A204.1 (cell line): ENCODE data around the gene PIP5K1C.
"Not testable (repeated sequence)": the region's sequence is repeated elsewhere in the genome, so short reads cannot be mapped to it uniquely, and the experiment has no call there.

Experiments used
- FAIRE-seq: peaks from 2 replicates; lab custom pipeline; 2012; peaks lifted over from hg19 to GRCh38; lab: Jason Lieb, UNC

The PIP5K1C gene

DNA sequence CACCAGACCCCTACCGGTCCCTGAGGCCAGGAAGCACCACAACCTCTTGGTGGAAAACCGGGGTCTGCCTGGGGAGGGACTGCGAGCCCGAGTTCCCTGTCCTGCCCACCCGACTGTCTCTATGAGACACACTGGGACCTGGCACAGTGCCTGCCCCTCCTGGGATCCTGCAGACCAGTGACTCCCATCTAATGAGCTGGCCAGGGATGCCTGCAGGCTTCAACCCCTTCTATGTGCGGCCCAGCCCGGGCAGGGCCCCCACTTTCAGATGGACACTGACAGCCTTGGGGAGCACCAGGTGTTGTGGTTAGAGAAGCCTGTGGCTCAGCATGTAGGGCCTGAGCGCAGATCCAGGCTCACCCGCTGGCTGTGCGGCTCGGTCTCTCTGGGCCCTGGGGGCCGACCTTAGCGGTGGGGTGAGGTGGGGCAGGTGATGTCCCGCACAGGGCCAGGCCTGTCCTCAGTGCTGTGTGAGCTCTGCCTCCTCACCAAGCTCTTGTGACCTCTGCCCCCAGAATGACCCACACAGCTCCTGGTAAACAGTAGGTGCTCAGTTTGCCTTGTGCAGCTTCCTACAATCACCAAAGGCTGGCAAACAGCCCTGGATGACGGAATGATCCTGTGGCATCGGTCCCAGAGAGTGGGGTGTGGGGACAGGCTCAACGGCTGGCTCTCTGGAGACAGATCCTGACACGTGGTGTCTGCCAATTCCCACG, 55.8 kb downstream of the PIP5K1C start:
- FAIRE-seq, result no peak

DNA sequence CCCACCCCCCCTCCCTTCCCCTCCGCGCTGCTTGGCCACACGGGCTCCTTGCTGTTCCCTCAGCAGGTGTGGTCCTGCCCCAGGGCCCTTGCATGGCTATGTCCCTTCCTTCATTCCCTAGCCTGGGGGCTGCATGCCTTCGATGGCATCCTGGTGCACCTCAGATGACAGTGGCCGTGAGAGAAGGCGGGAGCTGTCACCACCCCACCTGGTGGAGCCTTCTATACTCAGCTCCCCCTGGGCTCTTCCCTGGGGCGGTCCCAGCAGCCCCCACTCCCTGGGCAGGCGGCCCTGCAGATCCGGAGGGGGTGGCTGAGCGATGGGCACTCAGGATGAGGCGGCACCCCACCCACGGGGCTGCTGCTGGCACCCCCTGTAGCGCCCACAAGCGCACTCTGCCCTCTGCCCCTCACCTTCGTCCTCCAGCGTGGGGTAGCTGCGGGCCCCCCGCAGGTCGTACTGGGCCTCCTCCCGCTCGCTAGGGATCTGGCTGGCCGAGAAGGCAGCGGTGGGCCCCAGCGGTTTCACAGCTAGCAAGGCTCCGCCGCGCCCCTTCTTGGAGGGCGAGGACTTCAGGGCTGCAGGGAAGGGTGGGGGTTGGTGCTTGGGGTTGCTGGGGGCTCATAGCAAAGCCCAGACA, 56.5 kb downstream of the PIP5K1C start:
- no peak for FAIRE-seq

DNA sequence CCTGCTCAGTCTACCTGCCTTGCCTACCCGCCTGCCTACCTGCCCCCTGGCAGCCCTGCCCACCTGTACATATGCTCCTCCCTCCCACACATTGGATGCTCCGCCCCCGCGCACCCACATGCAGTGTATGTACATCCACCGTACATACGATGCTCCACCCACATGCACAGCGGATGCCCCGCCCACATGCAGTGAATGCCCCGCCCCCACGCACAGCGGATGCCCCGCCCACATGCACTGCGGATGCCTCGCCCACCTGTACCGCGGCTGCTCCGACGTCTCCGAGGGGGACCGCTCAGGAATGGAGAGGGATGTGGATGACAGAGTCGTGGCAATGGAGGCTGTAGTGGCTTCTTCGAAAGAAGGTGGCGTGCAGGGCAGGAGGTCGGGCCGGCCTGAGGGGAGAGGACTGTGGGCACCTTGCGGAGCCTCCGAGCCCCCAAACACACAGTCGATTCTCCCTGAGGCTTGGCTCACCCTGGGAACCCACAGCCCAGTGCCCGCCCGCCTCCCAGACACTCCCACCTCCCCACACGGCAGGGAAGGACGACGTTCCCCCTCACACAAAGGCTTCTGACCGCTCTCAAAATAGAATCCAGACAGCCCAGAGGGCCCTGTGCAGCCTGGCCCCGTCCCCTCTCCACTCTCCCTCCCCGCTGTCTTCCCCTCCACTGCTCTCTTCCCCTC, 57.1 kb downstream of the PIP5K1C start:
- no peak for FAIRE-seq

DNA sequence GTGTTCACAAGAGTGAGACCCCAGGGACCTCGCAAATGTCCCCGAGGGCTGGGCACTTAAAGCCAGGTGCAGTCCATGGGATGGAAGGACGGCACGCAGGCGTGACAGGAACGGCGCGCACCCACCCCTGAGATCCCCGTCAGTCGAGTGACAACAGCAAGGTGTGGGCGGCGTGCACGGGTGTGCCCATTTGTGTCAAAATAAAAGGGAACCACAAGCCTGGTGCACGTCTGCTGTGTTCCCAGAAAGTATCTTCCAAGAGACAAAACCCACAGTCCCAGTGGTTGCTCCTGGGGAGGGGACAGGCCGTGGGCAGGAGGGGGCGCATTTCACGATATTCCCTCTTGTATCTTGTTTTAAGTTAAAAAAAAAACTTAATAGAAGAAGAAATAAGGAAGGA, 58.0 kb downstream of the PIP5K1C start:
- FAIRE-seq, result no peak

DNA sequence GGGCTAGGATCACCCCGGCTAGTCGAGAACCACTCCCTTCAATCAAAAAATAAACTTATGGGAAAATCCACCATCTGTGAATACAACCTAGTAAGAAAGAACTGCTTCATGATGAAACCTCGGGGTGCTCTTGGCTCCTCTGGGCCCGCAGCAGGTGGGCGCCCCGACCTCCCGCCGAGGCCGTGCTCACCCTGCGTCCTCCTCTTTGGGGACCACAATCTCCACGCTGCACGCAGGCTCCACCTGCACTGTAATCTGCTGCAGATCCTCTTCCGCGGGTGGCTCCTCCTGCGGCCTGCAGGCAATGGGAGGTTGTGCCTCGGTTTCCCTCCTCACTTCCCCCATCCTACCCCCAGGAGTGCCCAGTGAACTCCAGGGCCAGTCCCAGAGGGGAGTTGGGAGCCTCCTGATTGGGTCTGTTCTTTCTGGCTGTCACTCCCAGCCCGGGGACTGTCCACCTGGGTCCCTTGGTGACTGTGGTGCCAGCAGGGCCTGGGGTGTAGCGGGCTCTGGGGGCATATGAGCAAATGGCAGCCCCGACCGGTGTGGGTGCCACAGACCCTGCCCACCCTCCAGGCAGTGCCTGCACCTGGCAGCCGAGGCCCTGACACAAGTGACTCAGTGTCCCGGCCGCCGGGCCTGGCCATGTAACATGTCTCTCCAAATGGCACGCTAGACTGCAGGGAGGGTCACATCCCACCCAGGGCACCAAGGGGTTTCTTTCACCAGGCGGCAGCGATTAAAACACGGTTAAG, 58.6 kb downstream of the PIP5K1C start:
- no peak for FAIRE-seq

DNA sequence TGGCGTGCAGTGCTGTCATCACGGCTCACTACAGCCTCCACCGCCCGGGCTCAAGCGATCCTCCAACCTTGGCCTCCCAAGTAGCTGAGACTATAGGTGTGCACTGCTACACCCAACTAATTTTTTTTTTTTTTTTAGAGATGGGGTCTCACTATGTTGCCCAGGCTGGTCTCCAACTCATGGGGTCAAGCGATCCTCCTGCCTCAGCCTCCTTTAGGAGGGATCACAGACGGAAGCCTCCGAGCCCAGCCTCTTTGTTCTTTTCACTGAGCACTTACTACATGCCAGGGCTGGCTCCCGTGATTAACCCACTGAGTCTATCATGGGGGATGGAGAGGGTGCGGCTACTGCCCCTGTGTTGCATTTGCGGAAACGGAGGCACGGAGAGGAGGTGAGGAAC, 60.8 kb downstream of the PIP5K1C start:
- no peak for FAIRE-seq

DNA sequence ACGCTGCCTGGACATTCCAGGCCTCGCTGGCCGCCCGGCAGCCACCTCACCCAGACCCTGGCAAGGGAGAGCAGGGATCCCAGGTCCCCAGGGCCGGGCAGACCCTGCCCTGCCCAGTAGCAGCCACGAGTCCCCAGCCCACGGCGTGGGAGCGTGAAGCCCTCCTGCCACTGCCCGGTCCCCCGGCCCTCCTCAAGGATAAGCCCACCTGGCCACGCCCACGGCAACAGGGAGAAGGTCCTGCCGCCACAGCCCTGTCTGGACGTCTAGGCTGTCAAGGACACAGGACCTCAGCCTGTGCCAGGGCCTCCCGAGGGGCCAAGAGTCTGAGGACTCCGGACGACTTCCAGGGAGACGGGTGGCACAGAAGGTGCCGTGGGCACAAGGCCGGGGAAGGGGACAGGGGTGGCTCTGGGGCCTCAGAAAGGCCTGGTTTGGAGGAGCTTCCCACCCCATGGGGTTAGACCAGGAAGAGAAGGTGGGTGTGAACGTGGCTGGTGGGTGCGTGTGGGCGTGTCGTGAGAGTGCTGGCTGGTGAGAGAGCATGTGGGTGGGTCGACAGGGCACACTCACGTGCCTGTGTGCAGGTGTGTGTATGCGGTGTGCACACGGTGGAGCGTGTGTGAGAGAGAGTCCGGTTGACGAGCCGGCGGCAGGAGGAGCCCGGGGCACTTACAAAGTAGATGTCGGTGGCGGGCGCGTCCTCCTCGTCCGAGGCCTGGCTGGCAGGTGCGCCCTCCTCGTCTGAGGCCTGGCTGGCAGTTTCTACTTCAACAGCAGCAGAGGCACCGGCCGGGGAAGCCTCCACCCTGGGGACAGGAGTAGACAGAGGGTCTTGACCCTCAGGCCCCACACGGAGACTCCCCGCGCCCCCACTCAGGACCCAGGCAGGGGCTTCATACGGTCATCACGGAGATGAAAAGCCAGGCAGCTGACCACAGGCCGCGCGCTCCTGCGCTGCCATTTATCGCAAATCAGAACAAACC, 61.8 kb downstream of the PIP5K1C start:
- no peak for FAIRE-seq

DNA sequence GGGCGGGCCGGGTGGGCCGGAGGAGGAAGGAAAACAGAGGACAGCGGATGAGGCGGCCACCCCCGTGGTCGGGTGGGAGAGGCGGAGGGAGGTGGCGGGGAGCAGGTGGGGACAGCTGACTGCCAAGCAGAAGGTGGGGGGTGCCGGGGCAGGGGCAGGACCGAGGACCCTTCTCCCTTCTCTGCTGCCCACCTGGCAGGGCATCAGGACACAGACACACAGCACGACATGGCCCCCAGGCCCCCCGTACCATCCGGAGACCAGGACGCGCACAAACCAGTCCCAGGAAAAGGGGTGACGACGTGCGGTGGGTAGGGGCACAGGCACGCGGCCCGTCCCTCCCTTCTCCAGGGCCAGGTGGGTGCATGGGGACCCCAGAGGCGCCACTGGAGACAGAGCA, 62.6 kb downstream of the PIP5K1C start:
- no peak for FAIRE-seq

DNA sequence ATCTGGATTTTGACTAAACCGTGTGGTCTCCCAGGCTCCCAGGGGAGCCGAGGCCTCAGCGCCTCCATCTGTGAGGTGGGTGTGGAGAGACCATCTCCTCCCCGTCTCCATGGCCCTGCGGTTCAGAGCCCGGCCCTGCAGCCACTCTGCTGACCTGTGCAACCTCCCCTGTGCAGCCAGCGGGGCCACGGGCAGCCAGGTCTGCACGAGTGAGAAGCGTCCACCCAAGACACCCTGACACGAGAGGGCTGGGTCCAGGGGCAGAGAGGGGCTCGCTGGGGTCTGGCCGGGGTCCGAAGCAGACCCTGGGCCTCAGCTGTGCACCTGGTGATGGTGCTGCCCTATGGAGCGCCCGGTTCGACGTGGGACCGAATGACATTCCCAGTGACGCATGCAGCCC, 63.3 kb downstream of the PIP5K1C start:
- no peak for FAIRE-seq

DNA sequence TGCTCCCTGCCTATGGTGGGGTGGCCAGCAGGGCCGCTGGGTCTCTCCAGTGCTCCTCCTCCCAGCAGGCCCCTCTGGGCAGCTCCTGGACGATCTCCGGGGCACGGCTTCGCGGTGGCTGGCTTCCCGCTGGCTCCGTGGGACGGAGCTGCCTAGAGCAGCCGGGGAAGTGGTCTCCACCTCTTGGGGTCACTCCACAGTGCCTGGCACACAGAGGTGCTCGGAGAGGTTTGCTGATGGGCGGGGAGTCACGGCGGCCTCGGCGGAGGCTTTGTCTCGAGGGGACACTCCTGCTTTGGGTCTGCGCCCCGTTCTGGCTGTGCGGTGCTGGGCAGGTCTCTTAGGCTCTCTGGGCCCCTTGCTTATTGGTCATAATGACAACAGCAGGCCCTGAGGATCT, 63.8 kb downstream of the PIP5K1C start:
- FAIRE-seq, result no peak

DNA sequence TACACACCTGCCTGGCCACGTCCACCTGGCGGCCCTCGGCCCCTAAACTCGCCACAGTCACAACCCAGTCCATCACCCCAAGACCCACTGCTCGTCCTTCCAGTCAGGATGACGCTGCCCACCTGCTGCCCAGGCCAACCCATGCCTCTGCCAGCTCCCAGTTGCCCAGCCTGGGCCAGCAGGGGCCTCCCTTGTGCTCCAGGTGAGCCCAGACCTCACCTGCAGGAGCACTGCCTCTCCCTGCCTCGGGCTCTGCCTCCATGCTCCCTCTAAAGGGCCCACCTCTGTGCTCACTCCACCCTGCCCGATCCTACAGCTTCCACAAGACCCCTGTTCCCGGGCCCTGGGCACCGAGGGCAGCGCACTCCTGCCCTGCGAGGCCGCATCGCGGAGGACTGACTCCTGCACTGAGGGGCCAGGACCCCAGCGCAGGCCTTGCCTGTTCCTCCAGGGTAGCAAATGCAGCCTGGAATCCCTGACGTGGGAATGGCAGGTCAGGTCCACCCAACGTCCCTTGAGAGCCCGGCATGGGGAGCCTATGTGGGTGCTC, 65.7 kb downstream of the PIP5K1C start:
- no peak for FAIRE-seq

DNA sequence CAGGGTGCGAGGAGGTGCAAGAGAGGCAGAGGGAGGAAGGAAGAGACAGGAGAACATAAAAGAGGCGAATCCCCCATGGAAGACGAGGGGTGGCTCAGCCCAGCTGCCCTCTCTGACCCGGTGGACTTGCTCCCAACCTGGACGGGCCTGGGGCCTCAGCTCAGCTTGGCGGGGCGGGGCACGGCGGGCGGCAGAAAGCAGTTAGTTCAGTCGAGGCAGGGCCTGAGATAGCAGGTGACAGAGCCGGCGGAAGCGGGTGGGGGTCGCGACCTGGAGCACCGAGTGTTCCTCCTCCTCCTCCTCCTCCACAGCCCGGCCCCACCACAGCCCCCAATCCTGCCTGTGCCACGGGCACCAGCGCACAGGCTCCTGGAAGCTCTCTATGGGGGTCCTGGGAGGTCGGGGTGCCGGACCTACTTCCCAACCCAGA, 66.7 kb downstream of the PIP5K1C start:
- no peak for FAIRE-seq

DNA sequence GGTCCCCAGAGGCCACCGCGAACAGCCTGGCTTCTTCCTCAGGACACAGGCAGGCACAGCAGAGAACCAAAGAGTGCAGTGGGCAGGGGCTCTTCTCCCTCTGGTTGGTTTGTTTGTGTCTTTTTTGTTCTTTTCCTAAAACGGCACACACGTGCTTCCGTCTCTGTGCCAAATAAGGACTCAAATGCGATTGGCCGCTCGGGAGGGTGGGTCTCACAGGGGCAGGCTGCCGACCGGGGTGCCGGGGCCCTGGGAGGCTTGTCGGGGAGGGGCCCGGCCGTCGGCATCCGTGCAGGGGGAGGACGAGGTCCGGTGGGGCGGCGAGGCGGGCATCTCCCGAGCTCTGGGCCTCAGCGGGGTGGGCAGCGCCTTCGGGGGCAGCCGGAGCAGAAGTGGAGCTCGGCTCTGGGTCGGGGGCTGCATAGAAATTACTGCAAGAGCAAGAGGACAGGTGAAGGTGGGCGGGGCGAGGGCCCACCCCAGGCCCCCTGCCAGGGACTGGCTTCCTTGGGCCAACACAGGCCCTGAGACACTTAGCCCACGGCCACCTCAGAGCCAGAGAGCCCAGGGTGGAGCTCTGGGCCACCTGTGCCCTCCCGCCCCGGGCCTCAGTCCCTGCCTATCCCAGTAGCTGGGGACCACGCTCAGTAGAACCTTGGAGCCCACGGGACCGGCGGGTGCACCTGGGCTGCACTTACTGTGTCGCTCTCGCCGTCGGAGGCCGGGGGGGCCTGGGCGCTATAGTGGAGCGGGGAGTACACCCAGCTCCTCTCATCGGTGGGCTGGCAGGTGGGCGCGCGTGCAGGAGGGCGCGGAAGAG, 67.3 kb downstream of the PIP5K1C start:
- FAIRE-seq, result no peak

DNA sequence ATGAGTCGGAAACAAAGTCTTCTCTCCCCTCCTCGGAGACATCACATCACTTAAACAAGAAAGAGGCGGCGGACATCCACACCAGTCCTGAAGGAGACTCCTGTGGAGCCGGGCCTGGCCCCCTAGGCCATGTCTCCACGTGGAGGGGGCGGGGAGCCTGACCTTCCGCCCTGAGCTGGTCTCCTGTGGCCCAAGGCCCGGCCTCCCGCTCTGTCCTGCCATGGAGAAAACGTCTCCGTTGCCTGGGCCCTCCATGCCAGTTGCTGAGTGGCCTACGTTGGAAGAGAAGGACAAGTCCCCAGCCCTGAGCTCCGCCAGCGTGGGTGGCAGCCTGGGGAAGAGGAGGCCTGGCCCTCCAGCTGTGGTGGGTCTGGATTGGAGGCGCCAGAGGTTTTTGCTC, 68.2 kb downstream of the PIP5K1C start:
- no peak for FAIRE-seq

DNA sequence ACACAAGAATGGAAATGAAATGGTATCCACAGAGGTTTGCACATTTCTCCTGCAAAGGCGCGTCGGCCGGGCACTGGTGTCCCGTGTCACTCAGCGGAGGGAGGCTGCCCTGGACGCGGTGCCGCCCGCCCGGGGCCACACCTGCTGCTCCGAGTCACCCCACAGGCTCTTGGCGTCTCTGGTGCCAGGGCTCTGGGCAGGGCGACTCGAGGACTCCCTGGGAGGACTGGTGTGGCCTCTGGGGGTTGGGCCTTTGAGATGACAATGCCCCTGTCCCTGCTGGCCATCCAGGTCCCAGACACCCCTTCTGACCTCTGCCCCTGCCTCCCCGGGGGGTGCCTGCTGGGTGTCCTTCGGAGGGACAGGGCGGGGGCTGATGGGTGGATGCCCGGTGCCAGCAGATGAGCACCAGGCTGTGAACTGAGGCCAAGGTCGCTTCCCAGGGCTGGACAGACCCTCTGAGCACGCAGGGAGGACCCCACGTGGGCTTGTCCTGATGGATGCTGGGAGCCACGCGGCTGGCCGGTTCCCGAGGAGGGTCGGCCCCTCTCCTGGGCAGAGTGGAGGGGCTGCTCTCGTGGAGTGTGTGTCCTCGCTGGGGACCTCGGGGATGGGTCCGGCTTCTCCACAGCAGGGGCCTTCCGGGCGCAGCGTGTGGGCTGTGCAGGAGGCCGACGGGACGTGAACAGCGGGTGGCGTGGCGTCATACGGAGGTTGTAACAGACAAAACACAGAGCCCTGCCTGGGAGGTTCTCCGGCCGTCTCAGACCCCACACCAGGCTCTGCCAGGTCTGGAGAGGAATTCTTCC, 69.0 kb downstream of the PIP5K1C start:
- FAIRE-seq, result no peak

DNA sequence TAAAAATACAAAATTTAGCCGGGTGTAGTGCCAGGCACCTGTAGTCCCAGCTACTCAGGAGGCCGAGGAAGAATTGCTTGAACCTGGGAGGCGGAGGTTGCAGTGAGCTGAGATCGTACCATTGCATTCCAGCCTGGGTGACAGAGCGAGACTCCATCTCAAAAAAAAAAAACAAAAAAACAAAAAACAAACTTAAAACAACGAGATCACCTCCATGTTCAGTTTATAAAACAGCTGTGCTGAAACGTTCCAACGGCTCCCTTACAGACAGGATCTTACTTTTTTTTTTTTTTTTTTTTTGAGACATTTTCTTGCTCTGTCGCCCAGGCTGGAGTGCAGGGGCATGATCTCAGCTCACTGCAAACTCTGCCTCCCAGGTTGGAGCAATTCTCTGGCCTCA, 71.5 kb downstream of the PIP5K1C start:
- FAIRE-seq, result not testable (repeated sequence)

DNA sequence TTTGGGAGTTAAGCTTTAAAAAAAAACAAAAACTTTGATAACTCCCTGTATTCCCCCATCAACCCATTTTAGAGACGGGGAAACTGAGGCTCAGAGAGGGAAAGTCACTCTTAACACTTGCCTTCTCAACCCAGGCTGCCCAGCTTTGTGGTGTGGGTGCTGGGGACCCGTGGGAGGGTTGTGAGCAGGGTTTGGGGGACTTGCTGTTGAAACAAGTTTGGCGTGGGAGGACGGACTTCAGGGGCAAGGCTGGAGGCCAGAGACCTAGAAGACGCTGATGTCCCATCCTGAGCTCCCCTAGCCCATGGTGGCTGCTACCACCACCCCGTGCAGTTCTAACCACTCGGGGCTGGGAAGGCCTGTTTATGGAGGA, 72.9 kb downstream of the PIP5K1C start:
- FAIRE-seq, result no peak

DNA sequence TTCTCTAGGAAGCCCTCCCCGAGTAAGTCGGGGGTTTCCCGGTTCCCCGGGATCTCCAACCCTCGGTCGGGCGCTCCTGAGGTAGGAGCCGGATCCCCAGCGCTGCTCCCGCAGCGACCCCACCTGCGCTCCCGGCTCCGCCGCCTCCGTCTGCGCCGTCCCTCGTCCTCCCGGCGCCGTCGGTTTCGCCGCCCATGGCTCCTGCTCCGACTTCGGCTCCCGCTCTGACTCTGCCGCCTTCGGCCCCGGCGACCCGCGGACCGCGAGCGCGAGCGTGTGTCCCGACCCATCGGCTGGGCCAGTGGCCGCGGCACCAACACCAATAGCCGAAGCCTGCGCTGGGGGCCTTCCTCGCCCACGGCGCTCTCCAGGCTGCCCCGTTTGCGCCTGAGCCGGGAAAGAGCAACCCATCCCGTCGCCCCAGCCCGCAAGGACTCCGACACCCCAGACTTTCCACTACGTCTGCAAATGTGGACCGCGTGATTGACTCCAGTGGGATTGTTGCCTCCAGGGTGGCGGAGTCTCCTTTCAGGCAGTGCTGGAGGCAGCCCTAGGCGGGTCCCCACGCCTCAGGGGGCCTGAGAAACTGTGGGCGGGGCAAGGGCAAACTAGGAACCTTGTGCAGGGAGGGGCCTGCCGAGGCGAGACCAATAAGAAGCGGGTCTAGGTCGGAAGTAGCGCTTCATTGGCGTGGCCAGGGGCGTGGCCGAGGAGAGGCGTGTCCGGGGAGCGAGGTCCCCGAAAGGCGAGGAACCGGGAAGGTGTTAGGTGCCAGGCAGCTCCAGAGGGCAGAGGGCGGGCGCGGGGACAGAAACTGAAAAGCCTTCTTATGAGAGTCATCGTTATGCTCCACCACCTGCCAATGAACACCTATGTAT, 73.6 kb downstream of the PIP5K1C start, which contains the start of gene CACTIN:
Gene CACTIN, minus strand, starts transcription at position 318 of the 878 bp plus-strand sequence. Its CDS starts 28 bp downstream, at position 290.
- peak; percentile 98 for FAIRE-seq
